Frontal cortex (tissue), 4 donors: Measurements from ENCODE around the gene OR5K3. TPM values are rescaled to one million over a fixed set of nuclear protein-coding genes. Genes with fewer than 3 reads are reported as not detected.
A peak's percentile ranks its signal among the peaks of the same experiment; 100 is the strongest.
"Not testable (repeated sequence)": the region's sequence is repeated elsewhere in the genome, so short reads cannot be mapped to it uniquely, and the experiment has no call there.

Experiments
- DNase-seq, 2 donors: peaks; one replicate each; pipeline ENCODE4 v3.0.0; 2012; ENCODE audit warnings: low spot score in 2 of 2
- FAIRE-seq: peaks from 2 replicates; lab custom pipeline; 2012; peaks lifted over from hg19 to GRCh38; lab: Jason Lieb, UNC
- total RNA-seq: library from RNA; depleted of rRNA; stranded (reverse); fragments of >200 nt; gene quantifications from one replicate; pipeline ENCODE4 v1.2.3, GENCODE V29; 2014
- donor health status: control.
- donor health status: control.
- donor health status: control.

OR5K3 gene, protein sequence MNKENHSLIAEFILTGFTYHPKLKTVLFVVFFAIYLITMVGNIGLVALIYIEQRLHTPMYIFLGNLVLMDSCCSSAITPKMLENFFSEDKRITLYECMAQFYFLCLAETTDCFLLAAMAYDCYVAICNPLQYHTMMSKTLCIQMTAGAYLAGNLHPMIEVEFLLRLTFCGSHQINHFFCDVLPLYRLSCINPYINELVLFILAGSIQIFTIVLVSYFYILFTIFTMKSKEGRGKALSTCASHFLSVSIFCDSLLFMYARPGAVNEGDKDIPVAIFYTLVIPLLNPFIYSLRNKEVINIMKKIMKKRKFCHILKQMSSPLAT
- total RNA-seq: not detected

DNA sequence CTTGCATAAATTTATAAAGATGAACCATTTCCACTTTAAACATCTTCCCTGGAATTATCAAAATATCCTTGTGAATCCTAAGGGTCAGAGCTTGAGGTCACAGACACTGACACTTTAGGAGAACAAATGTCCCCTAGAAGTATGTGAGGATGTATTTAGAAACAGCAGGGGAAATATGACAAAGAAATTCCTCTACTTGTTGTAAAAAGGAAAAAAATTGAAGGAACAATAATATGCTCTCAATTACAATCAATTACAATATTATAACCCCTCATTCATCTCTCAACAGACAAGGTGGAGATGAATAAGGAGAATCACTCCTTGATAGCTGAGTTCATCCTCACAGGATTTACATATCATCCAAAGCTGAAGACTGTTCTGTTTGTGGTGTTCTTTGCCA lies at the start of gene OR5K3:
TSS of gene OR5K3 (plus strand) at position 301 of the 400 bp plus-strand sequence. CDS start at position 301, 0 bp downstream.
- DNase-seq (no peak), FAIRE-seq (no peak)

DNA sequence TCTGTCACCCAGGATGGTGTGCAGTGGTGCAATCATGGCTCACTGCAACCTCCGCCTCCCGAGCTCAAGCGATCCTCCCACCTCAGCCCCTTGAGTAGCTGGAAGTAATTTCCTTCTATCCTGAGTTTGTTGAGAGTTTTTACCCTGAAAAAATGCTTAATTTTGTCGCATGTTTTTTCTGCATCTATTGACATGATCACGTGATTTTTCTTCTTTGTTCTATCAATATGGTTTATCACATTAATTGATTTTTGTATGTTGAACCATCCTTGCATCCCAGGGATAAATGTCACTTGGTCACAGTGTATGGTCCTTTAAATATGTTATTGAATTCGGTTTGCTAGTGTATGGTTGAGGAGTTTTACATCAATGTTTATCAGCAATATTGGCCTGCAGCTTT lies 48.7 kb upstream of the OR5K3 start:
- FAIRE-seq: no peak
- DNase-seq: no peak

DNA sequence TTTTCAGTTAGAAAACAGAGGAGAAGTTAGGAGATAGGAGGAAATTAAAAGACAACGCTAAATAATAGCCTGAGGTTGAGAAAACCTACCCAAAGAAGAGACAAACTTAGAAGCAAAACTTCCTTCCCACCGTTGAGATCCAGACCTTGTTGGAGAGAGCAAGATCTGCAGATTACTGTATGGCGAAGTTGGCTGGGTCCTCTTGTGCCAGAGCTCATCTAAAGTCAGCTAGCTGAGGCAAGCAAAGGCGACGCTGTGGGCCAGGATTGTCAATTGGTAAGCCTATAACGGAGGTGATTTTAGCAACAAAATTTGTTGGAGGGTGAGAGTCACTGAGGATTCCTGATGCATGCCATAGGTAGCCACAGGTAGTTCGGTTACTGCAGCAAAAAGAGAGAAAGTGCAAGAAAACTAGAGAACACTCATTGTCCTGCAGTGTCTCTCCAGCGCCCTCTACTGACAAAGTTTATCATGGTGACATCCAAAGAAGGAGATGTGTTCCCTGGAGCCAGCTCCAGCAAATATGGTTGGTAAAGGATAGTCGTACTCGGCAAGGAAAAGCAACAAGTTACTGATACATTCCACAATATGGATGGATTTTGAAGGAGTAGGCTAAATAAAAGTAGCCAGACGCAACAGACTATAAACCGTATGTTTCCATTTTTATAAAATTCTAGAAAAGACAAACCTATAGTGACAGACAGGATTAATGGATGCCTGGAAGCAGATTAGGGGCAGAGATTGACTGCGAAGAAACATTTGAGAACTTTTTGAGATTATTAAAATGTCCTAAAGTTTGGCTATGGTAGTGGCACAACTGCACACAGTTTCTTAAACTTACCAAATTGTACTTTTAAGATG lies 46.6 kb upstream of the OR5K3 start:
- no peak for FAIRE-seq
- no peak for DNase-seq

DNA sequence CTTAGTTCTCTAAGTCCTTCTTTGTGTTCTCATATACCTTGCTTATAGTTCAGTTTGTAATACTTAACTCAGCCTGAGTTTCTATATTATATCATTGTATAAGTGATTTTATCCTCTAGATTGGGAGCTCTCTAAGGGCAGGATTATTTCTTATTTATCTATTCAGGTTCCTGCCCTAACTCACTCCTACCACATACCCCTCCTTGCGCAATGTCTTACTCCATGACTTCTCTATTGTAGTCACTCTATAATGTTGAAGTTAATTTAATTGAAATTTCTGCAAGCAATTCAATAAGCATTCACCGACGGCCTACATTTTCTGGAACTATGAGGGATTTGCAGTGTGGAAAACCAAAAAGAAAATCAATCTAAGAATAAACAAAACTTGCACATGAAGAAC lies 40.4 kb upstream of the OR5K3 start:
- DNase-seq (no peak), FAIRE-seq (no peak)

DNA sequence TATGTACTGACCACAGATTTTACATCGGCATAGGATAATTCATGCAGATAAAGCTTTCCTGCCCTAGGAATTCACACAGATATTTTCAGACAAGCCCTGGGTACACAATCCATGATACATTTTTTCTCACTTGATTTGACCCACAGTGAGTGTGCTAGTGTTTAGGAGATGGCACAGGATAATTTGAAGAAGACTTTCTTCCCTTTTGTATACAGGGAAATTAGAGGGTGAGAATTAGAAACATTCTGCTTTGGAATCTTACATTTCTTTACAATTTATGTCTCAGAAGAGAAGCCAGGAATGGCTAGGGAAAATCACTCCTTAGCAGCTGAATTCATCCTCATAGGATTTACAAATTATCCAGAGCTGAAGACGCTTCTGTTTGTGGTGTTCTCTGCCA lies 36.9 kb upstream of the OR5K3 start, which contains the start of gene OR5K4:
TSS of gene OR5K4 (plus strand) at position 301 of the 400 bp plus-strand sequence. CDS start at position 301, 0 bp downstream.
- FAIRE-seq (no peak), DNase-seq (no peak)

DNA sequence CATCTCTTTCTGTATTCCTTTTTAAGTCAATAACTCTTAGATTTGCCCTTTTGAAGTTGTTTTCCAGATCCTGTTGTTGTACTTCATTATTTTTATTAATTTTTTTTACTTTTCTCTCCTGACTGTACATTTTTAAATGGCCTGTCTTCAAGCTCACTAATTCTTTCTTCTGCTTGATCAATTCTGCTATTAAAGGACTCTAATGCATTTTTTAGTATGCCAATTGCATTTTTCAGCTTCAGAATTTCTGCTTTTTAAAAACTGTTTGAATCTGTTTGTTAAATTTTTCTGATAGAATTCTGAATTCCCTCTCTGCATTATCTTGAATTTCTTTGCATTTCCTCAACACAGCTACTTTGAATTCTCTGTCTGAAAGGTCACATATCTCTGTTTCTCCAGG lies 31.2 kb upstream of the OR5K3 start:
- FAIRE-seq (no peak), DNase-seq (no peak)

DNA sequence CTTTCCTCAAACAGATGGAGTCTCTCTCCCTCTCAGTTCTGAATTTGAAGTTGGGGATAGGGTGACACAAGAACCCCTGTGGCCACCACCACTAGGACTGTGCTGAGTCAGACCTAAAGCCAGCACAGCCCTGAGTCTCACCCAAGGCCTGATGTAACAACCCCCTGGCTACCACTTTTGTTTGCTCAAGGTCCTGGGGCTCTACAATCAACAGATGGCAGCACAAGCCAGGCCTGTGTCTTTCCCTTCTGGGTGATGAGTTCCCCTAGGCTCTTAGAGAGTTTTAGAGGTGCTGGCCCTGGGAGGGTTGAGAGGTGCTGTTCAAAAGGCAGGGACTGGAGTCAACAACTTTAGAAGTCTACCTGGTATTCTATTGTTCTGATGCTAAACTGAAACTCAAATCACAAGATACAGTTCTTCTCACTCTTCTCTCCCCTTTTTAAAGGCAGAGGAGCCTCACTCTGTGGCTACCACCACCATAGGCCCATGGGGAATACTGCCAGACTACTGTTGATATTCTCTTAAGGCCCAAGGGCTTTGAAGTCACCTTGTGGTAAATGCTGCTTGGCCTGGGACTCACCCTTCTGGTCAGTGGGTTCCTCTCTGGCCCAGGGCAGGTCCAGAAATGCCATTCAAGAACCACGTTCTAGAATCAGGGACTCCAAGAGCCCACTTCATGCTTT lies 30.3 kb upstream of the OR5K3 start:
- FAIRE-seq: no peak
- no peak for DNase-seq

DNA sequence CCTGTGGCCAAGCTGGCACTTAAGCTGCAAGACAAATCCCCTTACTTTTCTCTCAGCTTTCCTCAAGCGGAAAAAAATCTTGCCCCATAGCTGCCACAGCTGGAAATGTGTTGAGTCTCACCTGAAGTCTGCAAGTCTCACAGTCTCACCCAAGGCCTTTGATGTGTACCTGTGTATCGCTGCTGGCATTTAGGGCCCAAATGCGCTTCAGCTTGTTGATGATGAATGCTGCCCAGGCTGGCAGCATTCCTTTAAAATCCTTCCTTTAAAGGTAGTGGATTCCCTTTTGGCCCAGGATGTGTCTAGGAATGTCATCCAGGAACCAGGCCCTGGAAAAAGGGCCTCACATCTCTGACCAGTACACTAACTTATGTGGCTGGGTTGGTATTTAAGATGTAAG lies 29.8 kb upstream of the OR5K3 start:
- DNase-seq: no peak
- no peak for FAIRE-seq

DNA sequence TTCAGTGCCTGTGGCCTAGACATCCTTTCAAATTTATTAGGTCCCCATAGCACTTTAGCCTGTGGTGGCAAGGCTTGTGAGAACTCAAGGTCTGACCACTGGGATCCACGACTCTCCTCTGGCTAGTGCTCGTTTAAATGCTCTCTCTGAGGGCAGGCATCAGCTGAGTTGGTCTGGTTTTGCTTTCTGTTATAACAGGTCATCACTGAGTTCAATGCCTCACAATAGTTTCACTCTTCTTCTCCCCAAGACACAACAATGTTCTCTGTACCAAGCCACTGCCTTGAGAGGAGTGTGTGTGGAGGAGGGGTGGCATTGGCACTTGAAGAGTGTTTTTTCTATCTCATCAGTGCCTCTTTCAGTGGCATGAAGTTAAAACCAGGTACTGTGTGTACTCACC lies 29.2 kb upstream of the OR5K3 start:
- no peak for DNase-seq
- FAIRE-seq: no peak

DNA sequence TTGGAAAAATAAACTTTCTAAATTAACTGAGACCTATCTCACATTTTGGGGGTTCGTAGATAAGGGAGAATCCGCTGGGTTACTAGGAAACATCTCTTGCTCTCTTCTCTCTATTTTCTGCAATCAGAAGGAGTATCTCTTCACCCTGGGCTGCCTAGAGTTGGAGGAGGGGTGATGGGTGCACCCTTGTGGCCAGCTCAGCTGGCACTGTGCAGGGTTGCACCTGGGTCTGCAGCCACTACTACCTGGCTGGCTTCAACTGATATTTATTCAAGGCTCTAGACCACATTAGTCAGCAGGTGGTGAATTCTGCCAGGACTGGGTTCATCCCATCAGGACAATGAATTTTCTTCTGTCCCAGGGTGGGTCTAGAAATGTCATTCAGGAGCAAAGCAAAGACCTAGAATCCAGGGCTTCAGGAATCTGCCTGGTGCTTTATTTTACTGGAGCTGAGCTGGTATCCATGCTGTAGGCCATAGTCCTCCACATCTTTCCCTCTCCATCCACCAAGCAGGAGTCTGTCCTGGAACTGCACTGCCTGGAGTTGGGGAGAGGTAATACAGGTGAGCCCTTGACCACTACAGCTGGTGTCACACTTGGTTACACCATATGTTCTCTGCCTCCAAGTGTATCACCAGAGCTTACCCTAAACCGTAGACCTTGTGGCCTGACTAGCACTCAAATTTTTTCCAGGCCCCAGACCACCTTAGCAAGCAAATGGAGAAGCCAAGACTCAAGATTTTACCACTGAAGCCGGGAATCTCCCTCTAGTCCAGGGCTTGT lies 22.8 kb upstream of the OR5K3 start:
- FAIRE-seq (no peak), DNase-seq (no peak)

DNA sequence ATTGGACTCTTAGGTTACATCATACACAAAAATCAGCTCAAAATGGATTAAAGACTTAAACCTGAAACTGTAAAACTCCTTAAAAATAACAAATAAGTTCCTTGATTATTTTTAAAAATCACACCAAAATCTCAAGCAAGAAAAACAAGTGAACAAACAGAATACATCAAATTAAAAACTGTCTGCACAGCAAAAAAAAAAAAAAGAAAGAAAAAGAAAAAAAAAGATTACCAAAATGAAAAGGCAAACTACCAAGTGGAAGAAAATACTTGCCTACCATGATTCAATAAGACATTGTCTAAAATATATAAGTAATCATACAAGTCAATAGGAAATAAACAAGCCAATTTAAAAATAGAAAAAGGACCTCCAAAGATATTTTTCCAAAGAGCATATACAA lies 19.3 kb upstream of the OR5K3 start:
- DNase-seq (no peak), FAIRE-seq (peak; percentile 13)

DNA sequence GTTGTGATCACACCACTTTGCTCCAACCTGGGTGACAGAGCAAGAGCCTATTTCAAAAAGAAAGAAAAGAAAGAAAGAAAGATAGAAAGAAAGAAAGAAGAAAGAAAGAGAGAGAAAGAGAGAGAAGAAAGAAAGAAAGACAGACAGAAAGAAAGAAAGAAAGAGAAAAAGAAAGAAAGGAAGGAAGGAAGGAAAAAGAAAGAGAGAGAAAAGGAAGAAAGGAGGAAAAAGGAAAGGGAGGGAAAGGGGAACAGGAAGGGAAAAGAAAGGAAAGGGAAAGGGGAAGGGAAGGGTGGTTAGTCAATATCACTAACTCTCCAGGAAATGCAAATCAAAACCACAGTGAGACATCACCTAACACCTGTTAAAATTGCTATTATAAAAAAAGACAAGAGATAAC lies 18.6 kb upstream of the OR5K3 start:
- FAIRE-seq: no peak
- no peak for DNase-seq

DNA sequence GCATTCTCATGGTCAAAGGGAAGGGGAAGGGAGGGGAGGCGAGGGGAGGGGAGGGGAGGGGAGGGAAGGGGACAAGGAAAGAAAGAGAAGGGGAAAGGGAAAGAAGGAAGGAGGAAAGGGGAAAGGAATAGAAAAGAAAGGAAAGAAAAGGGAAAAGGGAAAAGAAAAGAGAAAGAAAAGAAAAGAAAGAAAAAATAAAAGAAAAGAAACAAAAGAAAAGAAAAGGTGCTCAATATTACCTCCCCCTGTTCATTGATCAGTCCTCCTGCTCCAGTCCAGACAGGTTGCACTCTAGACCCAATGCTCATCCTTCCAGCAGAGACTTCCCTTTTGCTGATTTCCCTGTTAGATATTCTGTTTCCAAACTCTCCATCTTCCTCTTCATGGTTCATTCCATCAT lies 18.0 kb upstream of the OR5K3 start:
- DNase-seq: no peak
- no peak for FAIRE-seq

DNA sequence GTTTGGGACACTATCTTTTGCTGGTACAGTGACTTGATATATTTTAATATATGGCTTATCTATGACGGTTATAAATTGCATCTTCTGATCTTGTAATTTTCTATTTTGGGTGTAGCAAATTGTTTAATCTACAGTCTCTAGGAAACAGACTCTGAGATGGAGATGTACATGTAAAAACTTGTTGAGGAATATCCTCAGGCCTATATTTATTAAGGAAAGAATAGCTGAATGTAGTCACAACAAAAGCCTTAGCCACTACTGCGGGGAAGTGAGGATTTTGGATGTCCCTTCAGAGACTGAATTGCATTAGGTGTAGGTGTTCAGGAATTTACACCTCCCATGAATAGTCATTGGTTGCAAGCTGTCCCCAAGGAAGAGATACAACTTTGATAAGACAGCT lies 13.8 kb upstream of the OR5K3 start:
- FAIRE-seq: no peak
- DNase-seq: no peak

DNA sequence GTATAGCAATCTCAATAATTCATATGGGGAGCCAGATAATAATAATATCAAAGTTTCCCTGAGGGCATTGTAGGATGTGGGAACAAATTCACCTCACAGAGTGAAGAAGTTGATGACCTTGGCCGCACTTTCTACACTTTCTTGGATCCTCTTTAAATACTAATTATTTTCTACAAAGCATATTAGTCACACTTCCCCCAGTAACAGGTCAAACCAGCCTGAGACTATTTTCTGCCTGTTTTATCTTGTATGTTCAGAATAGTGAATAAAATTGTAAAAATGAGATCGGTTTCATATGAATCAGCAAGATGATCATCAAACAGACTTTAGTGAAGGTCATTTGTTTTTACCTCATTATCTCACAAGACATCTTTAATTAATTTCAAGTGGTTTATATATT lies 2.3 kb upstream of the OR5K3 start:
- DNase-seq: no peak
- FAIRE-seq: no peak

DNA sequence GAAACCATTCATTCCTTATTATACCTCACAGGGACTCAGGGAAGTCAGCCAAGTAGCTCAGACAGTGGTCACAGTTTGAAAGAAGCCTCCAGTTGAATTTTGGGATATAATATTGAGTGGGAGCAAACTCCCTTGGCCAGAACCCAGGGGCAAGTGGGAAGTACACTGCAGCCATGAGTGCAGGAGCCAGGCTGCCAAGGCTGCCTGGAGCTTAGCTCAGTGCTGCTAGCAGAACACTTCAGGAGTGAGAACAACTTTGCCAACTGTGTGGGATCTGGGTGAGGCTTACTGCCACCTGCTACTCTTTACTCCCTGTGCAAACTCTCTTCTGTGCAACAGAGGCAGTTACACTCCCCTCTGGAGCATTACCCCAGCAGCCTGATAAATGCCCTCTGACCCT lies 4.6 kb downstream of the OR5K3 start:
- no peak for DNase-seq
- no peak for FAIRE-seq

DNA sequence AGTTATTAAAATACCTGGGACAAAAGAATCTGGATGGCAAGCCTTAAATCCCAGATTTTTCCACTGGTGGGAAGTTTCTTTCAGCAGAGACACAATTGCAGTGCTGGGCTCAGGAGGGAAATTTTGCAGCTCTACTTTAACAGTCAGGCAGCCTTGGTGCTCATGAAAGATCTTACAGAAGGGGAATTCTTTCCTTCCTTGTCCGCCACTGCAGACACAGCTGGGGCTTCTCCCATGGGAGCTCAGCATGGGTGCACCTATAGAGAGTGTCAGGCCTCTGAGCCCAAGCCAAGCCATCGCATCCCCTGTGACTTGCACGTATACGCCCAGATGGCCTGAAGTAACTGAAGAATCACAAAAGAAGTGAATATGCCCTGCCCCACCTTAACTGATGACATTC lies 6.0 kb downstream of the OR5K3 start:
- not testable (repeated sequence) for DNase-seq, FAIRE-seq

DNA sequence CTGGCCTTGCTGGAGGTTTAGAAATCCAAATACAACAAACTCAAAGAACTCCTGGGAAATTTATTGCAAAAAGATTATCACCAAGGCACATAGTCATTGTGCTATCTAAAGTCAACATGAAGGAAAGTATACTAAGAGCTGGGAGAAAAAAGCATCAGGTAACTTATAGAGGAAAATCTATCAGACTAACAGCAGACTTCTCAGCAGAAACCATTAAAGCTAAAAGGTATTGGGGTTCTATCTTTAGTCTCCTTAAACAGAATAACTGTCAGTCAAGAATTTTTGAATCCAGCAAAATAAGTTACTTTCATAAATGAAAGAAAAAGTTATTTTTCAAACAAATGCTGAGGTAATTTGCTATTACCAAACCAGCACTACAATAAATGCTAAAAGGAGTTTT lies 8.0 kb downstream of the OR5K3 start:
- FAIRE-seq (no peak), DNase-seq (no peak)

DNA sequence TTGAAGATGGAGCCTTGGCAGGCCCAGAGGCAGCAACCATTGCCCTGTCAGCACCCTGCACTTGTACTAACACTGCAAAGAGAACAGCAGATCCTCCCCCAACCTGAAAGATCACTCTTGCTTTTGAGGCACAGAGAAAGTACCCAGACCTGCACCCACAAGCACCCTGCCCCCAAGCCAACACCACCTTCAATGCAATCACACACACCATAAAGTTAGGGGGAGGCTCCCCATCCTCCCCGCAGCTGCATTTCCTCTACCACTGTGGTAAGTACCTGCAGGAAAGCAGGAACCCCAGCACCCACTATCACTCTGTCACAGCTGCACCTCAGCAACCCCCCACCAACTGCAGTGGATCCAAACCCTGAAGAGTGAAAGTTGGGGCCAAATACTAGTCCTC lies 12.0 kb downstream of the OR5K3 start:
- DNase-seq (no peak), FAIRE-seq (no peak)

DNA sequence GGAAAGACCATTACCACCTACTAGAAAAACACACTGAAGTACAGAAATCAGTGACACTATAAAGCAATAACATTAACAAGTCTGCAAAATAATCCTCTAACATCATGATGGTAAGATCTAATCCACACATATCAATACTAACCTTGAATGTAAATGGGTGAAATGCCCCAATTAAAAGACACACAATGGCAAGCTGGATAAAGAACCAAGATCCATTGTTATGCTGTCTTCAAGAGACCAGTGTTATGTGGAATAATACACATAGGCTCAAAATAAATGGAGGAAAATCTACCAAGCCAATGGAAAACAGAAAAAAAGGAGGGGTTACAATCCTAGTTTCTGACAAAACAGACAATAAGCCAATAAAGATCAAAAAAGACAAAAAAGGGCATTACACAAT lies 13.5 kb downstream of the OR5K3 start:
- no peak for FAIRE-seq

More for the DNA sequence above, 13.5 kb downstream of the OR5K3 start:
- no peak for DNase-seq
